ENCODE results near the gene PLD3. TPM values are rescaled to one million over a fixed set of nuclear protein-coding genes. Genes with fewer than 3 reads are reported as not detected.
A peak's percentile ranks its signal among the peaks of the same experiment; 100 is the strongest.

PLD3 gene
- total and polyA plus RNA-seq, 3 donors from 2014 or later, result 219 to 533 (median 277) TPM

DNA sequence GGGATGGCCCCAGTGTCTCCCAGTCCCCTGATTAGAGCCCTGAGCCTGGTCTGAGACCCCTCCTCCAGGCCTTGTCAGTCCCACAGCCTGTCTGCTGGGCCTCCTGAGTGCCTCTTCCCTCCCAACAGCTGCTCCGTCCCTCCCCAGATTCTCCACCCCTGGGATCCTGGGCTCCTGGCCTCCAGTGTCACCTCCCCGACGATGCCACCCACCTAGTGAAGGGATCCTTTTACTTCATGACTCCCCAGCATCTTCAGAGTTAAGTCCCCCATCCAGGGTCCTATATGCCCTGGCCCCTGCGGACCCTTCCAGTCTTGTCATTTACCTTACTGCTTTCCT is 69.1 kb downstream of the PLD3 start:
- Histone ChIP-seq H3K9me3 (no peaks in the 10 kb centered on the region), H3K4me3 (no peak overlapping the region), H3K27ac (peak overlapping the region; percentile 71 to 91), H3K36me3 (ENCODE audit: low read depth, missing control alignments) (no peaks in the 10 kb centered on the region), H3K27me3 (no peaks in the 10 kb centered on the region), H3K4me1 (peaks cover 15% of the 10 kb centered on the region)
- DNase-seq, result no peak
- intact Hi-C loops (cut with DNase I; ENCODE audit: low total_unique reads), result no loop called here
- 73 to 74% methylated on average over 4 of the region's 4 CpGs for WGBS, 2 donors
- no peak for TF ChIP-seq POLR2A (IDR thresholded peaks at IDR 0.05)
- TF ChIP-seq, protein P1, sequence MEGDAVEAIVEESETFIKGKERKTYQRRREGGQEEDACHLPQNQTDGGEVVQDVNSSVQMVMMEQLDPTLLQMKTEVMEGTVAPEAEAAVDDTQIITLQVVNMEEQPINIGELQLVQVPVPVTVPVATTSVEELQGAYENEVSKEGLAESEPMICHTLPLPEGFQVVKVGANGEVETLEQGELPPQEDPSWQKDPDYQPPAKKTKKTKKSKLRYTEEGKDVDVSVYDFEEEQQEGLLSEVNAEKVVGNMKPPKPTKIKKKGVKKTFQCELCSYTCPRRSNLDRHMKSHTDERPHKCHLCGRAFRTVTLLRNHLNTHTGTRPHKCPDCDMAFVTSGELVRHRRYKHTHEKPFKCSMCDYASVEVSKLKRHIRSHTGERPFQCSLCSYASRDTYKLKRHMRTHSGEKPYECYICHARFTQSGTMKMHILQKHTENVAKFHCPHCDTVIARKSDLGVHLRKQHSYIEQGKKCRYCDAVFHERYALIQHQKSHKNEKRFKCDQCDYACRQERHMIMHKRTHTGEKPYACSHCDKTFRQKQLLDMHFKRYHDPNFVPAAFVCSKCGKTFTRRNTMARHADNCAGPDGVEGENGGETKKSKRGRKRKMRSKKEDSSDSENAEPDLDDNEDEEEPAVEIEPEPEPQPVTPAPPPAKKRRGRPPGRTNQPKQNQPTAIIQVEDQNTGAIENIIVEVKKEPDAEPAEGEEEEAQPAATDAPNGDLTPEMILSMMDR (IDR thresholded peaks at IDR 0.05), result no peak

DNA sequence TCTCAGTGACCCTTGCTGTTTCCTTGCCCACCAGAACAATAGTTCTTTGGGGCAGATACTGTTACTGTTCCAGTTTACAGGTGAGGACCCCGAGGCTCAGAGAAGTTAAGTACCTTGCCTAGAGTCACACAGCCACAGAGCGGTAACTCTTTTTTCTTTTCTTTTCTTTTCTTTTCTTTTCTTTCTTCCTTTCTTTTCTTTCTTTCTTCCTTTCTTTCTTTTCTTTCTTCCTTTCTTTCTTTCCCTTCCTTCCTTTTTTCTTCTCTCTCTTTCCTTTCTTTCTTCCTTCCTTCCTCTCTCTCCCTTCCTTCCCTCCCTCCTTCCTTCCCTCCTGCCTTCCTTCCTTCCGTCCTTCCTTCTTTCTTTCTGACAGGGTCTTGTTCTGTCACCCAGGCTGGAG is 69.5 kb downstream of the PLD3 start:
- H3K36me3 ChIP-seq (ENCODE audit: low read depth, missing control alignments), result no peaks in the 10 kb centered on the region
- WGBS, 2 donors, result 90 to 95% methylated on average over 3 of the region's 3 CpGs
- H3K27ac ChIP-seq, result peak overlapping the region in 1 of 2 donors; percentile 71
- H3K27me3 ChIP-seq, result no peaks in the 10 kb centered on the region
- intact Hi-C loops (cut with DNase I; ENCODE audit: low total_unique reads), result no loop called here
- TF ChIP-seq POLR2A (IDR thresholded peaks at IDR 0.05), result no peak
- TF ChIP-seq, protein P1 (IDR thresholded peaks at IDR 0.05), result no peak
- DNase-seq, result no peak
- H3K9me3 ChIP-seq, result no peaks in the 10 kb centered on the region
- H3K4me1 ChIP-seq, result peaks cover 15% of the 10 kb centered on the region
- H3K4me3 ChIP-seq, result no peak overlapping the region

DNA sequence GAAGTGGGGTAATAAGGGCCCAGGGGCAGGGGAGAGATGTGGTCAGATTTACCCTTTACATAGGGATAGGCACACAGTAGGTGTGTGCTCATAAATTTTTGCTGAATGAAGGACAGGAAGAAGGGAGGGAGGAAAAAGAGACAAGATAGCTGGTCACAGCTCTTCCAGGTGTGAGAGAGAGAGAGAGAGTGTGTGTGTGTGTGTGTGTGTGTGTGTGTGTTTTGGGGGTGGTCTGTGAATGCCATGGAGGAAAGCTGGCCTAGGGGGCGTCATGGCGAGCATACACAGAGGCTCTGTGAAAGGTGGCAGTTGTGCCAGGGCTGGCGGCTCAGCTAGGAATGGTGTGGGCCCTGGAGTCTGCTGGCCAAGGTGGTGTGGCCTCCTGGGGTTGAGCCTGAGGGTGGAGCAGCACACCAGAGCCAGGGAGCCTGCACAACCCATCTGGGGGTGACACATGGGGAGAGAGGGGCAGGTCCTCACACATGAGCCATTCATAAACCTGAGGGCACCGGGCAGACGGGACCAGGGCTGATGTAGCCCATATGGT is 70.6 kb downstream of the PLD3 start:
- no peak for DNase-seq
- intact Hi-C loops (cut with DNase I; ENCODE audit: low total_unique reads), result no loop called here
- WGBS, 2 donors, result 78 to 88% methylated on average over 5 of the region's 5 CpGs
- Histone ChIP-seq H3K27ac (no peak overlapping the region), H3K4me1 (peaks cover 19% of the 10 kb centered on the region), H3K27me3 (no peaks in the 10 kb centered on the region), H3K9me3 (no peaks in the 10 kb centered on the region), H3K36me3 (ENCODE audit: low read depth, missing control alignments) (no peaks in the 10 kb centered on the region), H3K4me3 (no peak overlapping the region)
- TF ChIP-seq, protein P1 (IDR thresholded peaks at IDR 0.05), result no peak
- no peak for TF ChIP-seq POLR2A (IDR thresholded peaks at IDR 0.05)

DNA sequence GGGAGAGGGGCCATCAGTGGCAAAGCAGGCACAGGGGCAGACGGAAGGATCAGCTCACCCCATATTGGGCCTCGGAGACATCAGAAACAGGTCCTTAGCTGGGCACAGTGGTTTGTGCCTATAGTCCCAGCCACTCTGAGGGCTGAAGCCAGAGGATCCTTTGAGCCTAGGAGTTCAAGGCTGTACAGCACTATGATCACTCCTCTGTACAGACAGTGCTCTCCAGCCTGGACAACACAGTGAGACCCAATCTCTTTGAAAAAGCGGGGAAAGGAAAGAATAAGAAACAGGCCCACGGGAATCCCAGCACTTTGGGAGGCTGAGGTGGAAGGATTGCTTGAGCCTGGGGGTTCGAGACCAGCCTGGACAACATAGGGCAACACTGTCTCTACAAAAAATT is 71.3 kb downstream of the PLD3 start:
- no peaks in the 10 kb centered on the region for H3K27me3 ChIP-seq
- H3K4me3 ChIP-seq, result no peak overlapping the region
- no peak for DNase-seq
- TF ChIP-seq, protein P1 (IDR thresholded peaks at IDR 0.05), result no peak
- no peak for TF ChIP-seq POLR2A (IDR thresholded peaks at IDR 0.05)
- peak overlapping the region in 1 of 2 donors; percentile 92 for H3K27ac ChIP-seq
- 76 to 95% methylated on average over 5 of the region's 5 CpGs for WGBS, 2 donors
- no peaks in the 10 kb centered on the region for H3K36me3 ChIP-seq (ENCODE audit: low read depth, missing control alignments)
- H3K9me3 ChIP-seq, result no peaks in the 10 kb centered on the region
- peaks cover 25% of the 10 kb centered on the region for H3K4me1 ChIP-seq
- intact Hi-C loops (cut with DNase I; ENCODE audit: low total_unique reads), result no loop called here

DNA sequence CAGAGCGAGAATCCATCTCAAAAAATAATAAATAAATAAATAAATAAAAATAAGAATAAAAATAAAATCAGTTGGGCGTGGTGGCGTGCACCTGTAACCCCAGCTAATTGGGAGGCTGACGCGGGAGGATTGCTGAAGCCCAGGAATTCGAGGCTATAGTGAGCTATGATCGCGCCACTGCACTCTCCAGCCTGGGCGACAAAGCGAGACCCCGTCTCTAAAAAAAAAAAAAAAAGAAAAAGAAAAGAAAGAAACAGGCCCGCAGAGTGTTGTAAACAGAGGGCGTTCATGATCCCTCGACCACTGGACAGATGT is 71.9 kb downstream of the PLD3 start:
- DNase-seq, result no peak
- H3K4me1 ChIP-seq, result peaks cover 26% of the 10 kb centered on the region
- intact Hi-C loops (cut with DNase I; ENCODE audit: low total_unique reads), result no loop called here
- H3K4me3 ChIP-seq, result peak overlapping the region; percentile 47 to 67
- H3K27ac ChIP-seq, result peak overlapping the region; percentile 92 to 94
- no peaks in the 10 kb centered on the region for H3K9me3 ChIP-seq
- no peaks in the 10 kb centered on the region for H3K36me3 ChIP-seq (ENCODE audit: low read depth, missing control alignments)
- no peak for TF ChIP-seq POLR2A (IDR thresholded peaks at IDR 0.05)
- TF ChIP-seq, protein P1 (IDR thresholded peaks at IDR 0.05), result no peak
- 41 to 44% methylated on average over 14 of the region's 14 CpGs for WGBS, 2 donors
- no peaks in the 10 kb centered on the region for H3K27me3 ChIP-seq
